K562 (cell line): ENCODE results near the gene TNFAIP8L1. TPM values are rescaled to one million over a fixed set of nuclear protein-coding genes. Genes with fewer than 3 reads are reported as not detected.

Experiments
- ATAC-seq: fragments of 200-7000 bp; cut with Tn5 transposase; 3 replicates; pipeline ENCODE4 v1.9.1; 2020; ENCODE audit warnings: moderate library complexity
- BruUV-seq: library from RNA; stranded (reverse); fragments of 400-500 nt; replicated peaks from 2 replicates; lab custom pipeline; 2021; lab: Mats Ljungman, UMichigan
- CTCF ChIA-PET: fragments of 300-600 bp; formaldehyde crosslinking; extraction: SDS; loops from one replicate; lab custom pipeline; 2021; ENCODE audit warnings: low intra/inter-chr PET ratio; lab: Yijun Ruan, JAX
- POLR2A ChIA-PET: fragments of 300-600, 350-650 bp; sonication (Branson Sonifier 250); formaldehyde crosslinking; extraction: SDS; loops from one replicate; lab custom pipeline; 2021; ENCODE audit warnings: antibody characterized with exemption, inconsistent platforms; lab: Yijun Ruan, JAX
- DNase-seq, 4 experiments: peaks; one replicate each; pipeline versions ENCODE4 v3.0.0 to v3.0.0-alpha.2; 2011 to 2018; ENCODE audit warnings: low spot score in 3 of 4, mixed read lengths in 3 of 4; ENCODE audit errors: extremely low read depth in 1 of 4
- FAIRE-seq: peaks from 2 replicates; lab custom pipeline; 2011; peaks lifted over from hg19 to GRCh38; lab: Jason Lieb, UNC
- H2AFZ ChIP-seq: 2 replicates; pipeline ENCODE4 v1.6.0; 2011; ENCODE audit warnings: low read depth, low read length, control low read depth, inconsistent platforms
- H3K27ac ChIP-seq: fragments of 200-600 bp; 3 replicates; pipeline ENCODE4 v1.8.0; 2011; ENCODE audit warnings: low read depth, mild to moderate bottlenecking, control low read depth, inconsistent platforms, low read length, moderate library complexity, mixed read lengths; ENCODE audit errors: extremely low read depth
- H3K27me3 ChIP-seq, 2 experiments: fragments of 300-600 bp in 1 of 2; 2 replicates in 1 of 2; 3 replicates in 1 of 2; pipeline versions ENCODE4 v1.6.0 to v1.8.0; 2011; ENCODE audit warnings: inconsistent platforms in 2 of 2, low read length in 2 of 2, mild to moderate bottlenecking in 1 of 2, mixed read lengths in 1 of 2, moderate library complexity in 1 of 2; ENCODE audit not compliant: control insufficient read depth in 2 of 2, insufficient read depth in 2 of 2
- H3K36me3 ChIP-seq: fragments of 300-600 bp; 3 replicates; pipeline ENCODE4 v1.8.0; 2011; ENCODE audit warnings: mild to moderate bottlenecking, low read length, inconsistent platforms; ENCODE audit not compliant: control insufficient read depth, insufficient read depth
- H3K4me1 ChIP-seq, 2 experiments: fragments of 200-600 bp in 1 of 2; replicated peaks in 1 of 2; 2 replicates in 1 of 2; 3 replicates in 1 of 2; pipeline versions ENCODE4 v1.5.1 to v1.8.0; 2011; ENCODE audit warnings: inconsistent platforms in 2 of 2, low read length in 2 of 2, mild to moderate bottlenecking in 1 of 2, mixed read lengths in 1 of 2, moderate library complexity in 1 of 2; ENCODE audit not compliant: control insufficient read depth in 2 of 2, insufficient read depth in 2 of 2
- H3K4me2 ChIP-seq: 2 replicates; pipeline ENCODE4 v1.6.1; 2011; ENCODE audit warnings: low read length, control low read depth, inconsistent platforms, mixed read lengths; ENCODE audit not compliant: insufficient read depth
- H3K4me3 ChIP-seq: fragments of 200-600 bp; sonication (generic), shearing (Covaris generic); 2 replicates; pipeline ENCODE4 v1.5.1; 2016; ENCODE audit warnings: control low read depth, inconsistent platforms
- H3K79me2 ChIP-seq: fragments of 200-600 bp; 3 replicates; pipeline ENCODE4 v1.8.0; 2011; ENCODE audit warnings: low read length, inconsistent platforms; ENCODE audit not compliant: control insufficient read depth, insufficient read depth
- H3K9ac ChIP-seq, 2 experiments: 2 replicates each; pipeline versions ENCODE4 v1.6.0 to v1.6.1; 2011; ENCODE audit warnings: low read depth in 2 of 2, low read length in 2 of 2, control low read depth in 1 of 2, inconsistent platforms in 1 of 2, mild to moderate bottlenecking in 1 of 2, mixed read lengths in 1 of 2; ENCODE audit not compliant: insufficient read depth in 1 of 2
- H3K9me1 ChIP-seq: one replicate; pipeline ENCODE4 v1.6.0; 2011; ENCODE audit warnings: inconsistent platforms, mild to moderate bottlenecking, low read length, moderate library complexity; ENCODE audit not compliant: control insufficient read depth, insufficient read depth
- H3K9me3 ChIP-seq: replicated peaks from 2 replicates; pipeline ENCODE4 v1.5.1; 2011; ENCODE audit warnings: low read depth, low read length, inconsistent platforms; ENCODE audit not compliant: control insufficient read depth, insufficient read depth
- H4K20me1 ChIP-seq: replicated peaks from 2 replicates; pipeline ENCODE4 v1.6.1; 2011; ENCODE audit warnings: low read length, inconsistent platforms, mixed read lengths; ENCODE audit not compliant: control insufficient read depth, insufficient read depth
- CCAR2 ChIP-seq: fragments of 200-400 bp; formaldehyde crosslinking; IDR thresholded peaks from 2 replicates; pipeline ENCODE4 v1.6.1; 2017; ENCODE audit warnings: mild to moderate bottlenecking, low read depth, low read length
- DMBX1 ChIP-seq: fragments of 250-450 bp; sonication (Bioruptor Pico); IDR thresholded peaks from 2 replicates; pipeline ENCODE4 v1.8.0; 2022; ENCODE audit warnings: inconsistent platforms, mild to moderate bottlenecking, moderate library complexity, borderline replicate concordance
- RBM25 ChIP-seq: fragments of 200-400 bp; formaldehyde crosslinking; IDR thresholded peaks from 2 replicates; pipeline ENCODE4 v1.6.1; 2018; ENCODE audit warnings: low read length, low read depth, moderate library complexity; ENCODE audit not compliant: severe bottlenecking
- SP1 ChIP-seq: sonication (generic); formaldehyde crosslinking; IDR thresholded peaks from 2 replicates; pipeline ENCODE4 v1.8.1; 2022; ENCODE audit warnings: mild to moderate bottlenecking, missing genetic modification reagents
- SPI1 ChIP-seq: IDR thresholded peaks from 2 replicates; pipeline ENCODE4 v1.6.1; 2011; ENCODE audit warnings: low read depth, low read length, control low read depth, borderline replicate concordance
- TGIF2 ChIP-seq: sonication (generic); formaldehyde crosslinking; IDR thresholded peaks from 2 replicates; pipeline ENCODE4 v1.8.1; 2022; ENCODE audit warnings: mild to moderate bottlenecking, missing genetic modification reagents, moderate library complexity
- ZC3H4 ChIP-seq: sonication (generic); formaldehyde crosslinking; IDR thresholded peaks from 2 replicates; pipeline ENCODE4 v1.9.0; 2021; ENCODE audit warnings: missing genetic modification reagents, borderline replicate concordance
- ZNF785 ChIP-seq: fragments of 250-450 bp; sonication (Bioruptor Pico); IDR thresholded peaks from 2 replicates; pipeline ENCODE4 v1.4.0; 2020; ENCODE audit warnings: mild to moderate bottlenecking
- WGBS: fragments of 100-300 bp; shearing (Covaris generic); methylation state at CpG from one replicate; pipeline ENCODE4 v1.1.6; 2016; ENCODE audit warnings: low coverage, mixed read lengths; ENCODE audit not compliant: insufficient coverage; ENCODE audit errors: missing lambda C conversion rate; 5-methylcytosine and 5-hydroxymethylcytosine counted together
- in situ Hi-C: fragments of 300-500 bp; cut with MboI; formaldehyde crosslinking; loops from 4 replicates; pipeline ENCODE4 v1.15.0; 2018; ENCODE audit warnings: inconsistent platforms, mixed read lengths
- intact Hi-C: fragments of 100-400 bp; cut with micrococcal nuclease; formaldehyde crosslinking; loops from 2 replicates; pipeline ENCODE4 v1.14.2; 2022
- polyA plus RNA-seq, 8 experiments: library from polyadenylated mRNA; depleted of rRNA in 4 of 8; stranded (reverse) in 5 of 8; unstranded in 3 of 8; fragments of >200 nt; fragmentation: Nextera tagmentation in 2 of 8; fragmentation: Illumina TruSeq in 1 of 8; extraction: Ambion mirVana in 2 of 8; extraction: Trizol in 1 of 8; gene quantifications; 2 replicates each; pipeline versions ENCODE4 v1.2.1 to v1.2.3, GENCODE V29; 2011 to 2014; ENCODE audit warnings: inconsistent platforms in 1 of 8, missing spikeins in 1 of 8
- total RNA-seq, 7 experiments: library from RNA; depleted of rRNA in 6 of 7; stranded (reverse); fragments of >200 nt in 6 of 7; fragmentation: Illumina TruSeq in 2 of 7; extraction: Trizol in 2 of 7; gene quantifications; 2 replicates each; pipeline versions ENCODE4 v1.2.1 to v1.2.3, GENCODE V29; 2011 to 2021; ENCODE audit warnings: low replicate concordance in 1 of 7
- TF ChIP-seq, protein P1 (sequence below): sonication (generic); formaldehyde crosslinking; IDR thresholded peaks from 2 replicates; pipeline ENCODE4 v1.8.0; 2022; ENCODE audit warnings: mild to moderate bottlenecking, missing genetic modification reagents
- TF ChIP-seq, protein P2 (sequence below): fragments of 250-450 bp; sonication (Bioruptor Pico); IDR thresholded peaks from 2 replicates; pipeline ENCODE4 v1.4.0; 2020
- TF ChIP-seq, protein P3 (sequence below): sonication (generic); formaldehyde crosslinking; IDR thresholded peaks from 2 replicates; pipeline ENCODE4 v1.8.1; 2023; ENCODE audit warnings: mild to moderate bottlenecking, missing genetic modification reagents

Gene TNFAIP8L1
- total and polyA plus RNA-seq, 9 of the 15 experiments (the other 6 are each of a cell fraction or from before 2014, with no cell fraction given), result 0.69 to 9.3 (median 4.9) TPM

DNA sequence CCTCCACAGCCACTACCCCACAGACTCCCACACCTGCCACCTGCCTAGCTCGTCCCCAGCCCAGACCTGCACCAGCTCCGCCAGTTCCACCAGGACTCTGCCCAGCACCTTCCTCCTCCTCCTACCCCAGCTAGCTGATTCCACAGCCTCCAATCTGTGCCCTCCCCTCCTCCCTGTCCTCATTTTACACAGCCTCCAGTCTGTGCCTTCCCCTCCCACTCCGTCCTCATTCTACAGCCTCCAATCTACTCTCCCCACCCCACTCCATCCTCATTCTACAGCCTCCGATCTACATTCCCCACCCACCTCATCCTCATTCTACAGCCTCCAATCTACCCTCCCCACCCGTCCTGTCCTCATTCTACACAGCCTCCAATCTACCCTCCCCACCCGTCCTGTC, 23.5 kb downstream of the TNFAIP8L1 start:
- no peak overlapping the region for H3K4me2 ChIP-seq
- in situ Hi-C loops (no loop called here), intact Hi-C loops (no loop called here)
- H3K36me3 ChIP-seq, result peaks cover 78% of the 10 kb centered on the region
- H3K27ac ChIP-seq, result no peak overlapping the region
- peaks cover 0 to 12% of the 10 kb centered on the region in 2 experiments; a peak in 3 of 5 replicates for H3K4me1 ChIP-seq
- ATAC-seq (no peak), DNase-seq (no peak), FAIRE-seq (no peak)
- H4K20me1 ChIP-seq, result peaks cover 3% of the 10 kb centered on the region; the same call in 1 of the 2 replicates
- 79% methylated on average over 5 of the region's 6 CpGs for WGBS
- H3K9me3 ChIP-seq, result no peaks in the 10 kb centered on the region
- no peak overlapping the region for H2AFZ ChIP-seq
- no peak overlapping the region for H3K4me3 ChIP-seq
- H3K27me3 ChIP-seq, result no peaks in the 10 kb centered on the region
- ChIA-PET POLR2A (interaction anchor here (0.6 to 0.8 kb wide), 3 partner anchors 10 to 378 kb away, joined by 4 read pairs; no protein-coding TSS in a partner anchor), CTCF (no interaction called here)
- peaks cover 8% of the 10 kb centered on the region; the same call in 2 of the 3 replicates for H3K79me2 ChIP-seq
- H3K9me1 ChIP-seq, result peaks cover 3% of the 10 kb centered on the region
- no TSS peak for BruUV-seq
- peak overlapping the region in 1 of 2 experiments; percentile 71; a peak in 1 of 4 replicates for H3K9ac ChIP-seq
- TF ChIP-seq SPI1, result no peak
- TF ChIP-seq, protein P1, sequence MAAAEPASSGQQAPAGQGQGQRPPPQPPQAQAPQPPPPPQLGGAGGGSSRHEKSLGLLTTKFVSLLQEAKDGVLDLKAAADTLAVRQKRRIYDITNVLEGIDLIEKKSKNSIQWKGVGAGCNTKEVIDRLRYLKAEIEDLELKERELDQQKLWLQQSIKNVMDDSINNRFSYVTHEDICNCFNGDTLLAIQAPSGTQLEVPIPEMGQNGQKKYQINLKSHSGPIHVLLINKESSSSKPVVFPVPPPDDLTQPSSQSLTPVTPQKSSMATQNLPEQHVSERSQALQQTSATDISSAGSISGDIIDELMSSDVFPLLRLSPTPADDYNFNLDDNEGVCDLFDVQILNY (CRISPR knock-in tag), result no peak
- TF ChIP-seq, protein P2, sequence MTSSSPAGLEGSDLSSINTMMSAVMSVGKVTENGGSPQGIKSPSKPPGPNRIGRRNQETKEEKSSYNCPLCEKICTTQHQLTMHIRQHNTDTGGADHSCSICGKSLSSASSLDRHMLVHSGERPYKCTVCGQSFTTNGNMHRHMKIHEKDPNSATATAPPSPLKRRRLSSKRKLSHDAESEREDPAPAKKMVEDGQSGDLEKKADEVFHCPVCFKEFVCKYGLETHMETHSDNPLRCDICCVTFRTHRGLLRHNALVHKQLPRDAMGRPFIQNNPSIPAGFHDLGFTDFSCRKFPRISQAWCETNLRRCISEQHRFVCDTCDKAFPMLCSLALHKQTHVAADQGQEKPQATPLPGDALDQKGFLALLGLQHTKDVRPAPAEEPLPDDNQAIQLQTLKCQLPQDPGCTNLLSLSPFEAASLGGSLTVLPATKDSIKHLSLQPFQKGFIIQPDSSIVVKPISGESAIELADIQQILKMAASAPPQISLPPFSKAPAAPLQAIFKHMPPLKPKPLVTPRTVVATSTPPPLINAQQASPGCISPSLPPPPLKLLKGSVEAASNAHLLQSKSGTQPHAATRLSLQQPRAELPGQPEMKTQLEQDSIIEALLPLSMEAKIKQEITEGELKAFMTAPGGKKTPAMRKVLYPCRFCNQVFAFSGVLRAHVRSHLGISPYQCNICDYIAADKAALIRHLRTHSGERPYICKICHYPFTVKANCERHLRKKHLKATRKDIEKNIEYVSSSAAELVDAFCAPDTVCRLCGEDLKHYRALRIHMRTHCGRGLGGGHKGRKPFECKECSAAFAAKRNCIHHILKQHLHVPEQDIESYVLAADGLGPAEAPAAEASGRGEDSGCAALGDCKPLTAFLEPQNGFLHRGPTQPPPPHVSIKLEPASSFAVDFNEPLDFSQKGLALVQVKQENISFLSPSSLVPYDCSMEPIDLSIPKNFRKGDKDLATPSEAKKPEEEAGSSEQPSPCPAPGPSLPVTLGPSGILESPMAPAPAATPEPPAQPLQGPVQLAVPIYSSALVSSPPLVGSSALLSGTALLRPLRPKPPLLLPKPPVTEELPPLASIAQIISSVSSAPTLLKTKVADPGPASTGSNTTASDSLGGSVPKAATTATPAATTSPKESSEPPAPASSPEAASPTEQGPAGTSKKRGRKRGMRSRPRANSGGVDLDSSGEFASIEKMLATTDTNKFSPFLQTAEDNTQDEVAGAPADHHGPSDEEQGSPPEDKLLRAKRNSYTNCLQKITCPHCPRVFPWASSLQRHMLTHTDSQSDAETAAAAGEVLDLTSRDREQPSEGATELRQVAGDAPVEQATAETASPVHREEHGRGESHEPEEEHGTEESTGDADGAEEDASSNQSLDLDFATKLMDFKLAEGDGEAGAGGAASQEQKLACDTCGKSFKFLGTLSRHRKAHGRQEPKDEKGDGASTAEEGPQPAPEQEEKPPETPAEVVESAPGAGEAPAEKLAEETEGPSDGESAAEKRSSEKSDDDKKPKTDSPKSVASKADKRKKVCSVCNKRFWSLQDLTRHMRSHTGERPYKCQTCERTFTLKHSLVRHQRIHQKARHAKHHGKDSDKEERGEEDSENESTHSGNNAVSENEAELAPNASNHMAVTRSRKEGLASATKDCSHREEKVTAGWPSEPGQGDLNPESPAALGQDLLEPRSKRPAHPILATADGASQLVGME (CRISPR knock-in tag), result no peak
- TF ChIP-seq TGIF2, result no peak
- no peak for TF ChIP-seq SP1
- no peak for TF ChIP-seq CCAR2
- TF ChIP-seq ZNF785 (CRISPR knock-in tag), result no peak
- TF ChIP-seq, protein P3, sequence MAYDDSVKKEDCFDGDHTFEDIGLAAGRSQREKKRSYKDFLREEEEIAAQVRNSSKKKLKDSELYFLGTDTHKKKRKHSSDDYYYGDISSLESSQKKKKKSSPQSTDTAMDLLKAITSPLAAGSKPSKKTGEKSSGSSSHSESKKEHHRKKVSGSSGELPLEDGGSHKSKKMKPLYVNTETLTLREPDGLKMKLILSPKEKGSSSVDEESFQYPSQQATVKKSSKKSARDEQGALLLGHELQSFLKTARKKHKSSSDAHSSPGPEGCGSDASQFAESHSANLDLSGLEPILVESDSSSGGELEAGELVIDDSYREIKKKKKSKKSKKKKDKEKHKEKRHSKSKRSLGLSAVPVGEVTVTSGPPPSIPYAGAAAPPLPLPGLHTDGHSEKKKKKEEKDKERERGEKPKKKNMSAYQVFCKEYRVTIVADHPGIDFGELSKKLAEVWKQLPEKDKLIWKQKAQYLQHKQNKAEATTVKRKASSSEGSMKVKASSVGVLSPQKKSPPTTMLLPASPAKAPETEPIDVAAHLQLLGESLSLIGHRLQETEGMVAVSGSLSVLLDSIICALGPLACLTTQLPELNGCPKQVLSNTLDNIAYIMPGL (CRISPR knock-in tag), result no peak
- TF ChIP-seq ZC3H4 (CRISPR knock-in tag), result no peak
- TF ChIP-seq RBM25, result no peak
- TF ChIP-seq DMBX1 (CRISPR knock-in tag), result no peak
